Sigmoid colon (tissue), 7 donors: ENCODE data around the gene PKP1. TPM values are rescaled to one million over a fixed set of nuclear protein-coding genes. Genes with fewer than 3 reads are reported as not detected.

ENCODE experiments used
- DNase-seq: peaks from one replicate; pipeline ENCODE4 v3.0.0-alpha.2; 2019
- H3K27ac ChIP-seq, 4 donors: fragments of 200-600 bp; sonication (generic); one replicate each; pipeline ENCODE4 v1.5.1; 2016 to 2019; ENCODE audit warnings: mild to moderate bottlenecking in 1 of 4
- H3K27me3 ChIP-seq, 3 donors: fragments of 200-600 bp; sonication (generic); one replicate each; pipeline ENCODE4 v1.5.1; 2019; ENCODE audit warnings: mild to moderate bottlenecking in 1 of 3
- H3K36me3 ChIP-seq, 4 donors: fragments of 200-600 bp; sonication (generic); one replicate each; pipeline ENCODE4 v1.5.1; 2016 to 2019
- H3K4me1 ChIP-seq, 4 donors: fragments of 200-600 bp; sonication (generic); one replicate each; pipeline ENCODE4 v1.5.1; 2017 to 2019
- H3K4me3 ChIP-seq, 4 donors: fragments of 200-600 bp; sonication (generic); one replicate each; pipeline ENCODE4 v1.5.1; 2017 to 2019; ENCODE audit warnings: mild to moderate bottlenecking in 2 of 4, moderate library complexity in 1 of 4
- H3K9me3 ChIP-seq, 4 donors: fragments of 200-600 bp in 3 of 4; sonication (generic) in 3 of 4; one replicate each; pipeline versions ENCODE4 v1.5.1 to v1.6.1; 2013 to 2019
- CTCF ChIP-seq, 4 experiments: fragments of 450-650 bp in 3 of 4; fragments of 200-600 bp in 1 of 4; IDR thresholded peaks; one replicate each; pipeline ENCODE4 v1.5.1; 2016 to 2019; ENCODE audit warnings: antibody characterized with exemption in 4 of 4, mild to moderate bottlenecking in 3 of 4, moderate library complexity in 2 of 4
- EP300 ChIP-seq, 4 donors: sonication (generic); formaldehyde crosslinking; IDR thresholded peaks; one replicate each; pipeline ENCODE4 v1.6.1; 2017; ENCODE audit warnings: antibody characterized with exemption in 4 of 4
- POLR2A ChIP-seq, 2 donors: fragments of 450-650 bp; IDR thresholded peaks; one replicate each; pipeline ENCODE4 v1.6.1; 2016; ENCODE audit warnings: antibody characterized with exemption in 2 of 2, mild to moderate bottlenecking in 2 of 2, moderate library complexity in 2 of 2
- POLR2AphosphoS5 ChIP-seq, 4 donors: sonication (generic); formaldehyde crosslinking; IDR thresholded peaks; one replicate each; pipeline ENCODE4 v1.6.1; 2017; ENCODE audit warnings: antibody characterized with exemption in 4 of 4
- WGBS, 2 donors: extraction: QIAGEN DNeasy Blood & Tissue Kit; methylation state at CpG; one replicate each; pipeline ENCODE4 v1.1.7; 2013; 5-methylcytosine and 5-hydroxymethylcytosine counted together
- intact Hi-C: fragments of 100-400 bp; cut with DNase I; formaldehyde crosslinking; loops from one replicate; pipeline ENCODE4 v1.15.1; 2023
- polyA plus RNA-seq, 3 donors: library from polyadenylated mRNA; stranded (reverse); fragments of 200-250 nt; gene quantifications; one replicate each; pipeline ENCODE4 v1.2.3, GENCODE V29; 2013
- total RNA-seq, 4 donors: library from RNA; depleted of rRNA; stranded (reverse); fragments of >200 nt; gene quantifications; one replicate each; pipeline ENCODE4 v1.1.0, GENCODE V29; 2016
- donor health status: healthy with polysubstance abuse.
- donor health status: Bipolar disorder and iron deficiency.
- donor health status: healthy.

PKP1 gene
- total and polyA plus RNA-seq, 7 donors = under 0.01 to 0.60 (median 0.16) TPM; not detected in 2

- WGBS, 2 donors = 92 to 94% methylated on average over 5 of the region's 5 CpGs
- Histone ChIP-seq H3K36me3 (no peaks in the 10 kb centered on the region), H3K27me3 (peaks cover 0 to 6% (median 0%) of the 10 kb centered on the region in 3 donors), H3K4me3 (no peak overlapping the region), H3K4me1 (no peaks in the 10 kb centered on the region), H3K27ac (no peak overlapping the region), H3K9me3 (no peaks in the 10 kb centered on the region)
- DNase-seq = peak; percentile 18
- TF ChIP-seq POLR2A (IDR thresholded peaks at IDR 0.05) (no peak), EP300 (IDR thresholded peaks at IDR 0.05) (no peak), POLR2AphosphoS5 (IDR thresholded peaks at IDR 0.05) (no peak), CTCF (IDR thresholded peaks at IDR 0.05) (no peak)
- intact Hi-C loops = no loop called here
Measured at GRCh38 chr1:201316556-201316955, 33.2 kb downstream of the PKP1 start.

GRCh38 chr1:201317551-201317950 lies 34.2 kb downstream of the PKP1 start:
- Histone ChIP-seq H3K36me3 (no peaks in the 10 kb centered on the region), H3K27me3 (peaks cover 0 to 6% (median 0%) of the 10 kb centered on the region in 3 donors), H3K9me3 (no peaks in the 10 kb centered on the region), H3K27ac (no peak overlapping the region), H3K4me1 (no peaks in the 10 kb centered on the region), H3K4me3 (no peak overlapping the region)
- peak; percentile 49 for DNase-seq
- TF ChIP-seq POLR2A (IDR thresholded peaks at IDR 0.05) = no peak
- no peak for TF ChIP-seq POLR2AphosphoS5 (IDR thresholded peaks at IDR 0.05)
- TF ChIP-seq CTCF (IDR thresholded peaks at IDR 0.05) = no peak
- TF ChIP-seq EP300 (IDR thresholded peaks at IDR 0.05) = no peak
- 93 to 95% methylated on average over 13 of the region's 13 CpGs for WGBS, 2 donors
- intact Hi-C loops = no loop called here

GRCh38 chr1:201318504-201319340 lies 35.4 kb downstream of the PKP1 start:
- intact Hi-C loops = no loop called here
- H3K27me3 ChIP-seq = peaks cover 0 to 3% (median 0%) of the 10 kb centered on the region in 3 donors
- peak; percentile 60 for DNase-seq

GRCh38 chr1:201319631-201320030 lies 36.3 kb downstream of the PKP1 start:
- Histone ChIP-seq H3K4me3 (no peak overlapping the region), H3K27me3 (no peaks in the 10 kb centered on the region), H3K36me3 (no peaks in the 10 kb centered on the region), H3K4me1 (no peaks in the 10 kb centered on the region), H3K9me3 (no peaks in the 10 kb centered on the region), H3K27ac (no peak overlapping the region)
- DNase-seq = peak; percentile 25
- intact Hi-C loops = no loop called here
- no peak for TF ChIP-seq EP300 (IDR thresholded peaks at IDR 0.05)
- 93% methylated on average over 6 of the region's 6 CpGs for WGBS, 2 donors

More at GRCh38 chr1:201318504-201319340, 35.4 kb downstream of the PKP1 start:
- H3K4me1 ChIP-seq = no peaks in the 10 kb centered on the region
- no peaks in the 10 kb centered on the region for H3K36me3 ChIP-seq
- no peak overlapping the region for H3K4me3 ChIP-seq
- 82 to 88% methylated on average over 15 of the region's 15 CpGs for WGBS, 2 donors
- H3K27ac ChIP-seq = no peak overlapping the region
- no peaks in the 10 kb centered on the region for H3K9me3 ChIP-seq
- TF ChIP-seq EP300 (IDR thresholded peaks at IDR 0.05) = no peak
- no peak for TF ChIP-seq POLR2AphosphoS5 (IDR thresholded peaks at IDR 0.05)
- TF ChIP-seq CTCF (IDR thresholded peaks at IDR 0.05) = no peak
- no peak for TF ChIP-seq POLR2A (IDR thresholded peaks at IDR 0.05)

GRCh38 chr1:201320168-201320788 lies 37.0 kb downstream of the PKP1 start:
- Histone ChIP-seq H3K4me3 (no peak overlapping the region), H3K4me1 (no peaks in the 10 kb centered on the region), H3K27ac (no peak overlapping the region), H3K9me3 (no peaks in the 10 kb centered on the region), H3K36me3 (no peaks in the 10 kb centered on the region), H3K27me3 (no peaks in the 10 kb centered on the region)
- TF ChIP-seq POLR2AphosphoS5 (IDR thresholded peaks at IDR 0.05) (no peak), POLR2A (IDR thresholded peaks at IDR 0.05) (no peak), CTCF (IDR thresholded peaks at IDR 0.05) (no peak)
- WGBS, 2 donors = 82 to 85% methylated on average over 12 of the region's 12 CpGs
- intact Hi-C loops = no loop called here
- peak; percentile 46 for DNase-seq
